Endometrium (tissue), 2 donors: ENCODE measurements around the gene HSD17B2.
"Not testable (repeated sequence)": the region's sequence is repeated elsewhere in the genome, so short reads cannot be mapped to it uniquely, and the experiment has no call there.

Experiments used
- FAIRE-seq: peaks from 2 replicates; lab custom pipeline; 2012; peaks lifted over from hg19 to GRCh38; lab: Jason Lieb, UNC
- donor health status: control.
- donor health status: control.

The HSD17B2 gene

GRCh38 chr16:82082543-82083244, 47.6 kb downstream of the HSD17B2 start:
- no peak for FAIRE-seq

- FAIRE-seq: no peak
Observed at GRCh38 chr16:82083710-82084353, 48.8 kb downstream of the HSD17B2 start.

GRCh38 chr16:82085011-82085779, 50.1 kb downstream of the HSD17B2 start:
- FAIRE-seq: no peak

DNA sequence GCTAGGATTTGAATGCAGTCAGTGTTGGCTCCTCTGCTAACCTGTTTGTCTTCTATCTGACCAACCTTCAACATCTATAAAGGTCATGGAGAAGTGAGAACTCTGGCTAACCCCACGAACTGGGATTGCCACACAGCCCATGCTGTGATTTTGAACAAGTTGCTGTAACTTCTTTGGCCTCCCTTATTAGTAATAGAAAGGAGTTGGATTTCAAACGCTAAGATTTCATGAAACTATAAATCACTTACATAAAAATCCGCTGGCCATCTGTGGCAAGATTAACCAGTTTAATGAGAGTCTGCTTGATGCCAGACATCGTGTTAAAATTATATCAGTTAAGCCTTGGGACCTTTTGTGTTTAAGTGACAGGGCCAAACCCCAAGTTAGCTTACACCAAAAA, 53.4 kb downstream of the HSD17B2 start:
- no peak for FAIRE-seq

- no peak for FAIRE-seq
Observed at GRCh38 chr16:82091241-82091640, 56.2 kb downstream of the HSD17B2 start.

GRCh38 chr16:82092711-82093110, 57.7 kb downstream of the HSD17B2 start:
- FAIRE-seq: no peak

DNA sequence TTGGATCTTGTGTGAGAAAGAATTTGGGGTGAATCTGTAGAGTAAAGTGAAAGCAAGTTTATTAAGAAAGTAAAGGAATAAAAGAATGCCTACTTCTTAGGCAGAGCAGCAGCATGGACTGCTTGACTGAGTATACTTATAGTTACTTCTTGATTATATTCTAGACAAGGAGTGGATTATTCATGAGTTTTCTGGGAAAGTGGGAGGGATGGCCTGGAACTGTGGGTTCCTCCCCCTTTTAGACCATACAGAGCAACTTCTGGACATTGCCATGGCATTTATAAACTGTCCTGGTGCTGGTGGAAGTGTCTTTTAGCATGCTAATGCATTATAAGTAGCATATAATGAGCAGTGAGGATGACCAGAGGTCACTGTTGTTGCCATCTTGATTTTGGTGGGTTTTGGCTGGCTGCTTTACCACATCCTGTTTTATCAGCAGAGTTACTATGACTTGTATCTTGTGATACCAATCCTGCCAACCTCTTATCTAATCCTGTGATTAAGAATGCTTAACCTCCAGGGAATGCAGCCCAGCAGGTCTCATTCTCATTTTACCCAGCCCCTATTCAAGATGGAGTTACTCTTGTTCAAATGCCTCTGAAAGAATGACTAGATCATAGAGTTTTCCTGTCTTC, 58.7 kb downstream of the HSD17B2 start:
- FAIRE-seq: no peak

DNA sequence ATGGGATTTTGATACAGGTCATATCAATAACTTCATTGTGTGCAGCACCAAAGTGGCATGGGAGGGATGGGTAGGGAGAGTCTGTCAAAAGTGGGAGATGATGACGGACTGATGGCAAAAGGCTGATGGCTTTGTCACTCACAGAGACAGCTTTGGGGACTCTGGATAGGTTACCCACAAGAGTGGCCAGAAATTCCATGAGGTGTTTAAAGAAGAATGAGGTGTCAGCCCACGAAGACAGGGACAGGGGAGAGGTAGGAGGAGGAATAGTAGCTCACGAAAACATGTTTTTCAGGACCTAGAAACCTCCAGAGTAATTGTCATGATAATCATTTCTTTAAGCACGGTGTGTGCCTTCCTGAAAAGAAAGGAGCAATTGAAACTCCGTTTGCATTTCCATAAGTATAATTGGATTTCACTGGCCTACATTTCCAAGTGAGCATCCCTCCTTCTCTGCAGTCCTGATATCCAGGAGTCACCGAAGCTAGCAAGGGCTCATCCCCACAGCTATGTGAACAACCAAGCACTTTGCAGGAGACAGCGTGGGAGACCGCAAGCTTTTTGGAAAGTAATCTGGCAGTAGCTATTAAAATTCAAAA, 60.0 kb downstream of the HSD17B2 start:
- no peak for FAIRE-seq

GRCh38 chr16:82096641-82097040, 61.6 kb downstream of the HSD17B2 start:
- FAIRE-seq: no peak

GRCh38 chr16:82105107-82105506, 70.1 kb downstream of the HSD17B2 start:
- no peak for FAIRE-seq

DNA sequence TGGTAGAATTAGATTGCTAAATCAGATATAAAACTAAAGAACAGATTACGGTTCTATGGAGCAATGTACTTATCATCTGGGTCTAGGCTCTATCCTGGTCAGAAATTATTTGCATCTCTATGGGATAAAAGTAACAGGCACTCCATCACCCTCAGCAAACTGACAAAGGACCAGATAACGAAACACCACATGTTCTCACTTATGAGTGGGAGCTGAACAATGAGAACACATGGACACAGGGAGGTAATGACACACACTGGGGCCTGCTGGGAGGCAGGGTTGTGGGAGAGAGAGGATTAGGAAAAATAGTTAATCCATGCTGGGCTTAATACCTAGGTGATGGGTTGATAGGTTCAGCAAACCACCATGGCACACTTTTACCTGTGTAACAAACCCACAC, 73.0 kb downstream of the HSD17B2 start:
- FAIRE-seq: no peak

DNA sequence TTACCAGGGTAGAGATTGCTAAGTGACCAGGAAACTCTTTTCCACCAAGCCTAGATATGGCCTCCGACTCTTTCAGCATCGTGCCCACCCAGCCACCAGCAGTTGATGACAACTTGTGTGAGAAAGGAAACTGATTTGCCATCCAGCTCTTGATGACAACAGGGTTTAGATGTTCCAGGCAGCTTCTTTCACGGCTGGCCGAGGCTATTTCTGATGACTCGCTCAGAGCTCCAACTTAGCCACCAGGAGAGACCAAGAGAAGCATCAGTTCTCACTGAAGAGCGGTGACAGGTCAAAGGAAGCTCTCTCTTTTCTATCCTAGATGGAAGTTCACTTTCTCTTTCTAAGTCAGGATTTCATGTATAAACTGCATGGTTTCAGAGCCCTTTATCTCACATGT, 73.7 kb downstream of the HSD17B2 start:
- no peak for FAIRE-seq

- not testable (repeated sequence) for FAIRE-seq
Observed at GRCh38 chr16:82109266-82109665, 74.2 kb downstream of the HSD17B2 start.

DNA sequence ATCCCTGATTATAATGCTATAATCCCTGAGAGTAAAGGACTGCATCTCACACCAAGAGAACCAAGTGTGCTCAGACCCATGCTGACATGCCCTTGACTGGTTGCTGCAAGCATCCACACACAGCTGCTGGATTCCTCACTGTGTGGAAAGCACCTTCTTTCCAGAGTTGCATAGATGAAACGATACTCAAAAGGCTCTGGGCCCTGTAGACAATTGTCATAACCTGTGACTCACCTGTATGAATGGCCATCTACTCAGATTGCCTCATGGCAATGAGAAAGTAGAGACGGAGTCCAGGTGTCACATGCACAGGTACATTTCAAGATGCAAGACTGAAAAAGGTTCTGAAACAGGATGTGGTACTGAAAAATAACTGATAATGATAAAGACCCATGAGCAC, 76.9 kb downstream of the HSD17B2 start:
- no peak for FAIRE-seq

GRCh38 chr16:82113741-82114140, 78.7 kb downstream of the HSD17B2 start:
- FAIRE-seq: no peak

DNA sequence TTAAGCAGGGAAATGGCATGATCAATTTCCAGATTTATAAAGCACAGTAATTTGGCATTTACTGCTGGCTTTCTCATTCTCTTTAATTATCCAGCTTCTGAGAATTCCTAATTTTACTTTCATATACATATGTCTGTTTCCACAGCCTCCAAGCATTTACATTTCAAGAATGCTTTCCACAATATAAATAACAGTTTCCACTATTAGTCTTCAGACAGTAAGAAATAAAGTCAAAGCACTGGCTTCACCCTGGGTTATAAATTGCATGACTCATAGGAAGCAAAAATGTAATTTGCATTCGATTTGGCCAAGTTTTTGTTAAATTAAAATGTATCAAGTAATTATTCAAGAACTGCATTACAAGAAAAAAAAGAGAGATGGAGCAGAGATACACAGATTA, 81.5 kb downstream of the HSD17B2 start:
- FAIRE-seq: no peak

DNA sequence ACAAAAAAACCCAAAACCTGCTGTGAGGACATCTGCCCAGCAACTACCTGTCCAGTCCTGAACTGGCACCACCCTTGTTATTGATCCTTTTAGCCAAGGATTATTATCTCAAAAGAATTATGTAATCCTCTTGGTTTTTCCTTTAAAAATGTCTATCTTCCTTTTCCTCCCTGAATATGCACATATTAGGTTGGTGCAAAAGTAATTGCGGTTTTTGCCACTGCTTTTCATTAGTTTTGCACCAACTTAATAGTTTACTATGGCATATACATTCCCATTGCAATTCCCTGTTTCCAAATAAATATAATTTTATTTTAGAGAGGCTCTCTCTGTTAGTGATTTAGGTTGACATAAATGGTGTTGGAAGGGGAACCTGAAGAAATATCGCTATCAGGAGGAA, 83.7 kb downstream of the HSD17B2 start:
- FAIRE-seq: no peak

GRCh38 chr16:82119405-82119804, 84.4 kb downstream of the HSD17B2 start:
- FAIRE-seq: no peak

DNA sequence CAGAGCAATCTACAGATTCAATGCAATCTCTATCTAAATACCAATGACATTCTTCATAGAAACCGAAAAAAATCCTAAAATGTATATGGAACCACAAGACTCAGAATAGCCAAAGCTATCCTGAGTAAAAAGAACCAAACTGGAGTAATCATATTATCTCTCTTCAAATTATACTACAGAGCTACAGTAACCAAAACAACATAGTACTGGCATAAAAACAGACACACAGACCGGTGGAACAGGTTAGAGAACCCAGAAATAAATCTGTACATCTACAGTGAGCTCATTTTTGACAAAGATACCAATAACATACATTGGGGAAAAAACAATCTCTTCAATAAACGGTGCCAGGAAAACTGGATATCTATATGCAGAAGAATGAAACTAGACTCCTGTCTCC, 89.6 kb downstream of the HSD17B2 start:
- no peak for FAIRE-seq

DNA sequence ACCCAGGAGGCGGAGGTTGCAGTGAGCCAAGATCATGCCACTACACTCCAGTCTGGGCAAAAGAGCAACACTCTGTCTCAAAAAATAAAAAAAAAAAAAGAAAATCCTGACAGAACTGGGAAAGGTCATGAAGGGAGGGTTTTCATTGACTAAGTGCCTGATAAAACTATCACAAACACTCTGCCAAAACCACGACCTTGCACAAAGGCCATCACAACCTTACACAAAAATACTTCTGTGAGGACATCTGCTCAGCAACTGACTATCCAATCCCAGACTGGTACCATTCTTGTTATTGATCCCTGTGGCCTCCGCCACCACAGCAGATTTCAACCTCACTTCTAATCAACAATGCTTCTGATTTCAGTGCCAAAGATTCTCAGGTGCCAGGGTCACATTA, 94.8 kb downstream of the HSD17B2 start:
- FAIRE-seq: no peak

DNA sequence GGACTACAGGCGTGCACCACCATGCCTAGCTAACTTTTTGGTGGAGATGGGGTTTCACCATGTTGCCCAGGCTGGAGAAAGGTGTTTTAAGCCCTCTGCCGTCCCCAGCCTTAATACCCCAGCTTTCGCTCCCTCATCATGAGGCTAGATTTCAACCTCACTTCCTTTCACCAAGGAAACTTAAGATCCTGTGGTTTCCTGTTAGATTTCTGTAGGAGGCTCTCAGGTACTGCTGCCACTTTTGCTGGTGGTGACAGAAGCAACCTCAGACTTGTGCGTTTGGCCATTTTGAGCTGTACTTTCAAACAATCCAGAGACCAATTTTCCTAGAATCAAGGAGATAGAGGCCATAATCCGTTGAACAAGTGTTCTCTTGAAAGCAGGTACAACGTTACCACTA, 98.7 kb downstream of the HSD17B2 start:
- FAIRE-seq: no peak

DNA sequence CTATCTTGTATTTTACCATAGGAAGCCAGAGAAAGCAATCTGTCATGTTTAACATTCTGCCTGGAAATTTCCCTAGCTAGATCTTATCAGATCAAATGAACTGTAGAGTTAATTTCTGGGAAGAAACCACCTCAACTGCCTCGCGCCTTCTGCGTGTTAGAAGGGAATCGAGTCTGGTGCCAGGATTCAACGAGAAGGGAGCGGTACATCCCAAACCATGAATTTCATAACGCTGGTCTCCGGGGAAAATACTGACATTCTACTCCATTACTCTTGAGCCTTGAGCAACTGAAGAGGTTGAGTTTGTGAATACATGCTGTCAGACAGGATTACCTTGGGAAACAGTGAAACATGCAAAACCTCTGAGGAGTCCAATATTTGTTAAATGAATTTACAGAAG, 99.8 kb downstream of the HSD17B2 start:
- no peak for FAIRE-seq
